ENCODE results near the gene ZDHHC11.
"Not testable (repeated sequence)": the region's sequence is repeated elsewhere in the genome, so short reads cannot be mapped to it uniquely, and the experiment has no call there.

The ZDHHC11 gene

DNA sequence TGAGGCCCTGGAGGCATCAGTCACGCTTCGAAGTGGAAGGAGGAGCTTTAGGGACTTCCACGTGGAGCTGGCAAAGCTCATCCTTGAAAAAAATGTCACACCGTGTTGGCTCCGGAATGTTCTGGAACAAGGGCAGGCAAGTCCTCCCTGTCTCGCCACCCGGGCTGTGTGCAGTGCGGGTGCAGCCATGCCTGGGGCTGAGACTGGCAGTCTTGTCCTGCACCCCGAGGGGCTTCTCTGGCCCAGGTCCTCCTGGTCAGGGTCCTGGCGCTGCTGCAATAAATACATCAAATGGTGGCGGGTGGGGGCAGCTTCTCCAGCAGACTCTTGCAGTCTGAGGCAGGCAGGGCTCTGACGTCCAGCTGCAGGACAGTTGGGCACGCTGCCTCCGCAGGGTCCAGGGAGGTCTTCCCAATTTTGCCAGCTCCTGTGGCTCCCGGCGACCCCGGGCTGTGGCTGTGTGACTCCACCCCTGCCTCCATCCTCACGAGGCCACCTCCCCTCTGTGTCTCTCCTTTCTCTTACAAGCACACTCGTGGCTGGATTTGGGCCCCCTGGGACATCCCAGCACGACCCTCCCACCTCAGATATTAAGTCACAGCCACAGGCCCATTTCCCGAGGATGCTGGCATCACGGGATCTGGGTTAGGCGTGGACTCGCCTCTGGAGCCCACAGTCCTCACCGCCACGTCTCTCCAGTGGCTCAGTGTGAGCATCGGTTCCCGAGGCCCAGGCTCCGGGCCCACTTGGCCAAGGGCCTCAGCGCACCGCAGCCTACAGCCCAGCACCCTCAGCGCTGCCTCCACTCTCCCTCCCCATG is 8.2 kb downstream of the ZDHHC11 start:
- DNase-seq = not testable (repeated sequence)

DNA sequence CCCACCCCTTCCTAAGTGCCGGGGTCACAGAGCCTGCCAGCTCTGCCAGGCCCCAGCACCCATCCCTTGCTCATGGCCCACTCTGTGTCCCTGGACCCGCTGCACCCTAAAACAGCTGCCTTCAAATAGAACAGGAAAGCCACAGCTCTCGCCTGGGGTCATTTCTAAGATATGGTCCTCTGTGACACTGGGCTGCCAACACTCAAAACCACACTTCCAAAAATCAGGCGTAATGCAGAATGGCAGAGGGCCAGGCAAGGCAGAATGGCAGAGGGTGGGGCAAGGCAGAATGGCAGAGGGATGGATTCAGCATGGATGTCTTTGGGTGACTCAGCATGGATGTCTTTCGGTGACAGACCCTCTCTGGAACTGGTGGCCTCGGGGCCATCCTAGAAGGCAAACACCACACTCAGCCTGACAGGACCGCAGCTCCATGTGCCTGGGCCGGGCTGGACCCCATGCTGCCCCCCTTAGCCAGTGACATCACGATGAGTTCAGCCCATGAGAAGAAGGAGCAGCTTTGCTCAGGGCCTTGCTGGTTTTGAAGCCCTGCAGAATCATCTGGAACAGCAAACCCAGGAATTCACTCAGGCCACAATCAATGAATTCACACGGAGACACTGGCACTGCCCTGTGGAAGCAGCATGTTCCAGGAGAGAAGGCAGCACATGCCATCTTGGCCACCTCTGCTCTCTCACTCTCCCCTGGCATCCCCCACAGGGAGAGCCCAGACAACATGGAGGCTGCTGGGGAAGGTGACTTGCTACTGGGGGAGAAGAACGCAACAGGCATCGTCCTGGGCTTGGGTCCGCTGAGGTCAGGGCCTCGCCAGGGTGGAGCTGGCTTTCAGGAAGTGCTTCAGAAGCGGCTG is 9.0 kb downstream of the ZDHHC11 start:
- DNase-seq = not testable (repeated sequence)

DNA sequence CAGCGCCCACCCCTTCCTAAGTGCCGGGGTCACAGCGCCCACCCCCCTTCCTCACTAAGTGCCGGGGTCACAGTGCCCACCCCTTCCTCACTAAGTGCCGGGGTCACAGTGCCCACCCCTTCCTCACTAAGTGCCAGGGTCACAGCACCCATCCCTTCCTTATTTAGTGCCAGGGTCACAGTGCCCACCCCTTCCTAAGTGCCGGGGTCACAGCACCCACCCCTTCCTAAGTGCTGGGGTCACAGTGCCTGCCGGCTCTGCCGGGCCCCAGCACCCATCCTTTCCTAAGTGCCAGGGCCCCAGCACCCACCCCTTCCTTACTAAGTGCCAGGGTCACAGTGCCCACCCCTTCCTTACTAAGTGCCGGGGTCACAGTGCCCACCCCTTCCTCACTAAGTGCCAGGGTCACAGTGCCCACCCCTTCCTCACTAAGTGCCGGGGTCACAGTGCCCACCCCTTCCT is 9.8 kb downstream of the ZDHHC11 start:
- not testable (repeated sequence) for DNase-seq

DNA sequence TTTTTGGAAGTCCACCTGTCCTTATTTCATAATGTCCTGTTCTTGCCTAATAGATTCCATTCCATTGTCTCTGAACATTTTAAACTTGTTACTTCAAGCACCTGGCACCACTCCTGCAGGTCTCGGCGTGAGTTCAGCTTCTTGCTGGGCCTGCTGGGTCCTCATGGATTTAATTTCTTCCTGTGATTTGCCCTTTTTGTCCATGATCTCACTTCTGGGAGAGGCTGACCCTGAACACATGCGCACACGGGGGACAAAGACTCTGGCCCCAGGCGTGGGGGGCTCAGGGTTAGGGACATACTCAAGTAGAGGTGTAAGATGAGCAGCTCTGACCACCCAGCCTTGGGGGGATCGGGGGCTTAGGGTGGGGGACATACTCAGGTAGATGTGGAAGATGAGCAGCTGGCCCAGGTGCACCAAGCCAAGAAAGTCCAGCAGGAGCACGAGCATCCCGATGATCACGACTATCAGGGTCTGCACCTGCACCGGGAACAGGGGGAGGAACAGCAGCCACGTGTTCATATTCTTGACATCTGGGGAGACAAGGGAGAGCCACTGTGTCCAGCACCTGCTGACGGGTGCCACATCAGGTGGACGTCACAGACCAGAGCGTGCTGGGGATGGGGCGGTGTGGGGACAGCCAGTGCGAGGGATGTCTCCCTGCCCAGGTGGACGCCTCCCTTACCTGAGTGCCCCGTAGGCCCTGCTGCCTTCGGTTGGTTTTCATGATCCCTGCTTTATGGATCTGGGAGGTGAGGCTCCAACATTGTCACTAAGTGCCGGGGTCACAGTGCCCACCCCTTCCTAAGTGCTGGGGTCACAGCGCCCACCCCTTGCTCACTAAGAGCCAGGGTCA is 10.4 kb downstream of the ZDHHC11 start:
- not testable (repeated sequence) for DNase-seq

DNA sequence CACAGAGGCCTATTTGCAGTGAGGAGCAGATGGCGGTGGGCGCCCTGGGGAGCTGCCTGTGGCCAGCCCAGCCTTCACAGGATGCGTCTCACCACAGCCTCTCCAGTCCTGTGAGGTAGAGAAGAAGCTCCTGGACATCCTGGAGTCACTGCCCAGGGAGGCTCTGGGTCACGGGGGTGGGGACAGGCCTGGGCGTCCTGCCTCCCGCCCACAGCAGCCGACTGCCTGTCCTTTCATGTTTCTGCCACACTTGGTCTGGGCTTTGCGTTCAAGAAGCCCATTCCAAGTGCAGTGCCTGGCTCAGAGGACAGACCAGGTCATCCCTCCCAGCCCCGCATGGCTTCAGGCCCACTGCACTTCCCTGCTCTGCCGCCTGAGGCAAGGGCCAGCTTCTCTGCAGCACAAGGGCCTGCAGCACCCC is 12.3 kb downstream of the ZDHHC11 start:
- not testable (repeated sequence) for DNase-seq

DNA sequence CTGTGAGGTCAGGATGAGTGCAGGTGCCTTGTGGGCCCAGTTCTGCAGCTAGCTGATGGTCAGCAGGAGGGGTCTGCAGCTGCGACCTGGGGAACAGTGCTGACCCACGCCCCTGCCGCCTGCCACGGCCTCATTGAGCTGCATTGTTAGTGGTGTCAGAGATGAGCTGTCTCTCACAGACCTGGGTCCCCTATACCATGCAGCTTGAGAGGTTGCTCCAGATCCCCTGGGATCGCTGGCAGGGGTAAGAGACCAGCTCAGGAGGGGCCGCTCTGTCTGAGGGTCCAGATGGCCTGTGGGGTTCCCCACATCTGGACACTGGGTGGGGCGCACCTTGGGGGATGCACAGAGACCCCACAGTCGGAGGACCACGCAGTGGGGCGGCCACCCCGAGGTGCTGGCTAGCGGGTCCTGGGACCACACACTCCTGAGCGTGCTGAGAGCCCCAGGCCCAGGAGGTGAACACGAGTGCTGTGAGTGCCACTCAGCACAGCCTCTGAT is 13.1 kb downstream of the ZDHHC11 start:
- DNase-seq = not testable (repeated sequence)

DNA sequence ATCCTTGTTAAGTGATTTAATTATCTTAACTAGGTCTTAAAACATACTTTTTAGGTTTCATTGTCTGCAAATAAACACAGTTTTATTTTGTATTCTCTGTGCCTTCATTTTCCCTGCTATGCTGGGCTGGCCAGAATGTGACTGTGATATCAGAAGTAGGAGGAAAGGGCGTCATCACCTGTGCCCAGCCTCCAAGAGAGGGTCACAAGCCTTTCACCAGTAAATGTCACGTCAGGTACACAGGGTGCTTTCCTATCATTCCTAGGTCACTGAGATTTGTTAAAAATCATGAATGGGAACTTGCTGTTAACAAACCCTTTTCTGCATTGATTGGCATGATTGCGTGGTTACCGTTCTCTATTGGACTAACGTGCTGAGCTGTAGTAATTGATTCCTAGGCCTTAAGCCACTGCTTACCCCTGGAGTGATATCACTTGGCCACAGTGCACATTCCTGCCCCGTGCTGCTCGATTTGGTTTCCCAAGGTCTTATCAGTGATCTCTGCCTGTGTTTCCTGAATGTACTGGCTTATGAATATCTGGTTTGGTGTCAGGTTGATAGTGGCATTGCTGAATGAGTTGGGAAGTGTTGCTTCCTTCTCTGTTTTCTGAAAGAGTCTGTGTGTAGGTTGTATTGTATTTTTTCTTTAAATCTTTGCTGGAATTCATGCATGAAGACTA is 14.7 kb downstream of the ZDHHC11 start:
- not testable (repeated sequence) for DNase-seq

DNA sequence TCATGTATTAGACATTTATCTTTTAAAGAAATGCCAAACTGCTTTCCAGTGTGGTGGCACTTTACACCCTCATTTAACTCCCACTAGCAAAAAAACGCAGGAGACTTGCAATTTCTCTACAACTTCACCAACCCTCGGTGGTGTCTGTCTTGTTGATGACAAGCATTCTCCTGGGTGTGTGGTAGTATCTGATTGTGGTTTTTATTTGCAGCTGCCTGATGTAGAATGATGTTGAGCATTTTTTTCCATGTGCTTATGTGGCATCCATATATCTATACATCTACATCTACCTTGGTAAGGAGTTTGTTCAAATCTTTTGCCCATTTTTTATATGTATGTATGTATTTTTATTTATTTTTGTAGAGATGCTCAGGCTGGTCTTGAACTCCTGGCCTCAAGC is 16.8 kb downstream of the ZDHHC11 start:
- DNase-seq = not testable (repeated sequence)

DNA sequence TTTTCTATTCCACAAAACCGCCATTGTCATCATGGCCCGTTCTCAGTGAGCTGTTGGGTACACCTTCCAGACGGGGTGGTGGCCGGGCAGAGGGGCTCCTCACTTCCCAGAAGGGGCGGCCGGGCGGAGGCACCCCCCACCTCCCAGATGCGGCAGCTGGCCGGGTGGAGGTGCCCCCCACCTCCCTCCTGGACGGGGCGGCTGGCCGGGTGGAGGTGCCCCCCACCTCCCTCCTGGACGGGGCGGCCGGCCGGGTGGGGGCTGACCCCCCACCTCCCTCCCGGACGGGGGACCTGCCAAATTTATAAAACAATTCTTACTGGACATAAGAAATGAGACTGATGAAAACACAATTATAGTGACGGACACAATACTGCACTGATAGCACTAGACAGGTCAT is 22.6 kb downstream of the ZDHHC11 start:
- not testable (repeated sequence) for DNase-seq

DNA sequence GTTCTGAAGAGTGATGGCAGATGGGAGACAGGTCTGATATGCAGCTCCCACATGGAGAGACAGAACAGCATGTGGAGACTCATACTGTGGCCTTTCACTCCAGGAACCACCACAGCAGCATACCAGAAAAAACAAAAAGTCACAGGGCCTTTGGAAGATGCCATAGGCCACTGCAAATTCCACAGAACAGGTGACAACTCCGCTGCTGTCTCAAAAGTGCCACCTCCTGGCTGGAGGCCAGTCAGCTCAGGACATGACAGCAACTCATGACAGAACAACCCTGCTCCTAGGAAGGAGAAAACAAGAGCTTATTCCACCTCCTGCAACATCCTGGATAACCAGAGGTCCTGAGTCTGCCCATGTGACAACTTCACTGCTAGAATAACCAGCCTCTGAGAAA is 25.2 kb downstream of the ZDHHC11 start:
- not testable (repeated sequence) for DNase-seq

DNA sequence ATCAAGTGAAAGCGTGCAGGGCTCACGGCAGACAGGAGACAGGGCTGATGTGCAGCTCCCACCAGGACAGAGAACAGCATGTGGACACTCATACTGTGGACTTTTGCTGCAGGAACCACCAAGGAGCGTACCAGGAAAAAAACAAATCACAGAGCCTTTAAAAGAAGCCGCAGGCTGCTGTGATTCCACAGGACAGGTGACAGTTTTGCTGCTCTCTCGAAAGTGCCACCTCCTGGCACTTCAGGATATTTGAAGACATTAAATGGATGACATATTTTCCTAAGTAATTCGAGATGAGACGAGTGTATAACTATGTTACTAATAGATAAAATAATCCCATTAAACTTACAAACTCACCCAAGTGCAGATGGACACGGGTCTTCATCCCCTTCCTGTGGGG is 29.3 kb downstream of the ZDHHC11 start:
- no peak for DNase-seq

DNA sequence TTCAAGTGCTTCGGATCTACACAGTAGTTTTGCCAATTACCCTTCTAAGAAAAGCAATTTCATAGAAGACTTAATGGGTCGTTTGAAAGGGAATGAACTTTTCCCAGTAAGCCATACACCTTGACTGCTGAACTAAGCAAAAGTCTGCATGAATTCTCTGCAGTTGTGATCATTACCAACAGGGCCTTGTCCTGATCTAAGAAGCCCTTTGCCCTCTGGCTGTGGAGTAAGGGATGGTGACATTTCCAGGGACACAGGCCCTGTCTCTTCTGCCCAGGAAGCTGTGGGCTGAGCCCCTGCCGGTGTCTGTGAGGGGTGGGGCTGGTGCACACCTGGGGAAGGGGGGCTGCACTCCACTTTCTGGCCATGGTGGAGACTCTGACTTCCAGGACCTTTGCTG is 30.5 kb downstream of the ZDHHC11 start:
- no peak for DNase-seq

DNA sequence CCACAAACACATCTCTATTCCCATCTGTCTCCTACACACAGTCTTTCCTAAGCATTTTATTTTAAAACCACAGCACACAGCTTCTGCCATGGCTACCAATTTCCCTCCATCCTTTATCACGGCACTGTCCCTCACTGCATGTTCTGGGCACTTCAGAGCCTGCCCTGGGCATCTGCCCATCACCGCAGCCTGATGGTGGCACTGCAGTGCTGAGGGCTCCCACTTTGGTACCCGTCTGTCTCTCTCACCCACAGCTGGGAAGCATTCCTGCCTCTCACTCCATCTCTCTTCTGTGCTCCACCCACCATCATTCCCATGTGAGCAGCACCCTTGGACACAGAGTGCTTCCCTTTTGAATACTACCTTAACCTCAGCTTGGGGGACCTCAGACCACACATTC is 31.7 kb downstream of the ZDHHC11 start:
- DNase-seq = no peak

DNA sequence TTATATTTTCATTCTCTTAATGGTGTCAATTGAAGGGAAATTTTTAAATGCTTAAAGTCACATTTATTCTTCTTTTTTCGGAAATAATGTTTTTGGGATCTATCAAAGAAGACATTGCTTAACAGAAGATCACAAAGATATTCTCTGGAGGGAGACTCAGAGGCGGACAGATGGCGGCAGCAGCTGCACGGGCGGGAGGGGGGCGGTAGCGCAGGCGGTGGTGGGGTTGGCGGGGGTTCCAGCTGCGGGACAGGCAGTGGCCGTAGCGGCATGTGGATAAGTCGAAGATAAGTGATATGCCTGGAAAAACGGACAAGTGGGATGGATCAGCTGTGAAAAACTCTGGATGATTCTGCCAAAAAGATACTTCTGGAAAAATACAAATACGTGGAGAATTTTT is 34.6 kb downstream of the ZDHHC11 start:
- DNase-seq = no peak

DNA sequence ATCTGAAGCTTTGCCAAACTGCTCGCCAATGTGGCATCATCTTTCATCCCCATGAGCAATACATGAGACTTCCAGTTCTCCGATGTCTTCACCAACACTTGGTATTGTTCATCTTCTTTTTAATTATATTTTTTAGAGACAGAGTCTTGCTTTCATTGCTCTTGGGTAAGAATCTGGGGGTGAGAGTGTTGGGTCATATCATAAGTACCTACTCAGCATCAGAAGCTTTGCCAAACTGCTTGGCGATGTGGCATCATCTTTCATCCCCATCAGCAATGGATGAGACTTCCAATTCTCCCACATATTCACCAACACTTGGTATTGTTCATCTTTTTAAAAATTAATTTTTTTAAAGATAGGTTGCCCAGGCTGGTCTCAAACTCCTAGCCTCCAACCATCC is 35.3 kb downstream of the ZDHHC11 start:
- DNase-seq = no peak

DNA sequence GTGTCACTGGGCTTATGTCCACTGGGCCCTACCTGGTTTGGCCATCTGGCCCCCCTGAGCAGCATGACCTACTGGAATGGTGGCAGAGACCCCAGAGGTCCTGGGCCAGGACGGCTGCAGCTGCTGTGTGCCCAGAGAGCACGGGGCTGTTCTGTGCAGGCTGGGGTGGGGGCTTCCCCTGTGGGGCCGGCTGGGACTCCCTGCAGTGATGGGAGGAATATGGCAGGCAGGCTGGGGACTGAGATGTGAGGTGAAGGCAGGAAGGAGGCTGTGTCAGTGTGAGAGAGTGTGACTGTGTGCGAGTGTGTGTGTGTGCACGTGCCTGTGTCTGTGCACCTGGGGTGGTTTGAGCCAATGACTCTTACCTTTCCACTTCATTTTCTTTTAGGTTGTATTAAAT is 37.2 kb downstream of the ZDHHC11 start:
- DNase-seq = not testable (repeated sequence)

DNA sequence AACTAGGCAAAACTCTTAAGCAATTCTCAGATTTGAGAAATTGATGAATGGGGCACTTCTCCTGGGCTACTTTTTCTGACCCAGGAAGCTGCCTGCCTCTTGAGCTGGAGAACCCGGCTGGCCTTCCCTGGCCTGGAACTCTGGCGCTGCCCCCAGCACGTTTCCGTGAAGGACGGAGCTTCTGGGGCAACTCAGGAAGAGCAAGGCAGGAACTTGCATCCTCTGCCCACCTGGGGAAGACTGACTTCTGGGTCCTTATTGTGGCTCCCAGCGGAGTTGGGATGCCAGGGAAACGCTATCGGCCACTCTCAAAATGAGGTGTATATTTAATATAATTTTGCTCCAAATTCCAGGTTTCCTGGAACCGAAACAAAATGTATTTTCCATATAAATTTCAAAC is 39.4 kb downstream of the ZDHHC11 start:
- DNase-seq = not testable (repeated sequence)

DNA sequence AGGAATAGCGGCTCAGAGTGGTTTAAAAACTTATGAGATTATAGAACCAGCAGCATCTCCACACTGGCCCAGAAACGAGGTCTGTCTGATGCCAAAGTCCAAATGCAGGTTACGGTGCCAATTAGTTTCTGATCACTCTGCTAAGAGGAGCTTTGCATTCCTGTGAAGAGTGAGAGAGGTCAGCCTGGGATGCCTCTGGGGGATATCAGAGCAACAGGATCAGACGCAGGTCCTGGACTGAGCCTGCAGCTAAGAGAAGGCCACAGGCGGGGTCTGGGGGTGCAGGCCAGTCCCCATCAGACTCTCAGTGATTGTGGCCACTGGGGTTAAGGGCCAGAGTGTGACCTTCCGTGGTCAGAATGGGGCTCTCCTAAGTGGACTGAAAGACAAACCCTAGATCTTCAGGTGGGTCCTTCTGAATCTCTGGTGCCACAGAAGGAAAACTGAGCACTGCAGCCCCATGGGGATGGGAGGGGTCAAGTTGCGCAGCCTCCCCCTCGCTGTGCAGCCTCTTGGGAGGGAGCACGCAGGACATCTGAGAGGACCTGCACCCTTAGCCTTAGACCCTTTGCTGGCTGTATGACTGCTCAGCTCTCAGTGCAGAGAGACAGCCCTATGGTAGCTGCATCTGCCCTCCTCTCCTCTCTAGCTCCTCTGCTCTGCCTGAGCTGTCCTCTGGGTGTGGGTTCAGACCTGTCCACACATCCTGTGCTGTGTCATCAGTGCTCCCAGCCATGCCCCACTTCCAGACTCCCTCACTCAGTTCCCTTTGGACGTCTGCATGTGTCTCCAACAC is 42.9 kb downstream of the ZDHHC11 start:
- DNase-seq = not testable (repeated sequence)

DNA sequence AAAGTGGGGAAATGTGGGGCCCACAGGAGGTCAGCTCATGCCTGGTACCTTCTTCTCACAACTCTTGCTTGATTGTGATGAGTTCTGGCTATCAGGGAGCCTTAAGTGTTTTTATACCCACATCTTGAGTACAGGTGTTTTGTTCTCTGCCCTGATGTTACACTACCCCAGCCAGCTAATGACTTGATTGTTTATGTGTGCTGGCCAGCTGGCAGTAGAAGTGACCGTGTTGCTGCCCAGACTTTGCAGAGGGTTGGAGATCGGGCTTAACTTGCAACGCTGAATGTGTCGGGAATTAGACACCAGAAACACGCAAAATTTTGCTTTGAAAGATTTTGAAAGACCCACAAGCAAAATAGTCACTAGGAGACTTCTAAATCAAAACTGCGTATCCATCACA is 49.3 kb downstream of the ZDHHC11 start:
- DNase-seq = no peak

DNA sequence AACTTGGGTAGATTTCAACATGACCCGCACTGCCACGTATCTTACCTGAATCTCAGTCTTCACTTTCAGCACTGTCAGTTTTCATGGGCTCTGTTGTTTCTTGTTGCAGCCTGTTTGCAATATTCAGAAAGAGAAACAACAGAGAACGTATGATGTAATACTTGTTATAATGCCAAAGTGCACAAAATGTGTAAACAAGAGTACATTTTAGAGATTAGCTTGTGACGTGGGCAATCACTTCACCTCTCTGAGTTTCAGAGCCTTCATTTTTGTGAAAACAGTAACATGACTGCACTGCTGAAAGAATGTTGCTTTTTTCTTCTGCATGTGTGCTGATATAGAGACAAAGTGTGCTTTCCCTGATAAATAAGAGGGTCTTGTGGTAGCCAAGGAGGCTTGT is 49.7 kb downstream of the ZDHHC11 start:
- not testable (repeated sequence) for DNase-seq

DNA sequence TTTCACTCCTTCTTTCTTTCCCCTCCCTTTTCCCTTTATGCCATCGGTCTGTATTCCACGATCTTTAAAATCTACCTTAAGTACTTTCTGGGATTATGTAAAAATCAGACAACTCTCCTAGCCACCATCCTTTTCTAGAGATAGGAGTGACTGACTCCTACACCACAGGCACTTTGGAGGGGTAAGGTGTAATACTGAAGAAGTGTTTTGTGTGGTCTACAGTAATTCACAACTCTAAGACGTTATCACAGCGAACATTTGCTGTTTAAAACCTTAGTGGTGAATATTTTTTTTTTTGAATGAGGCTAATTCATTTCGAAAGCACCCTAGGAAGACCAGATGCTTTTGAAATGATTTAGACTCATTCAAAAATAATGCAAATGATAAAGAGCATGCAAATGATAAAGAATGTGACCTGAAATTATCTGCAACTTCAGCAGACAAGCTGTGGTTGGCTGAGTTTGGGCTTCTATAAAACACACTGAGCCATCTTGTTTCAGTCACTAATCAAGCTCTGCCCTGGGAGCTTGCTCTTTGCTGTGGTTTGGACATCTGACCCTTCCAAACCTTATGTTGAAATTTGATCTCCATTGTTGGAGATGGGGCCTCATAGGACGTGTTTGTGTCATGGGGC is 52.2 kb downstream of the ZDHHC11 start:
- not testable (repeated sequence) for DNase-seq
